Activated naive CD4-positive, alpha-beta T cell treated with anti-CD3 and anti-CD28 coated beads, Interleukin-2, amount 50 U/mL, for 16 hours (primary cell): ENCODE measurements around the gene CCL16.

Experiments used
- DNase-seq: peaks from one replicate; pipeline ENCODE4 v3.0.0-alpha.2; 2020

Gene CCL16

GRCh38 chr17:35934760-35935159 lies 46.5 kb downstream of the CCL16 start:
- DNase-seq: no peak

- DNase-seq: no peak
Measured at GRCh38 chr17:35932586-35932985, 48.7 kb downstream of the CCL16 start.

- DNase-seq: no peak
Measured at GRCh38 chr17:35931794-35932425, 49.4 kb downstream of the CCL16 start.

- peak; percentile 82 for DNase-seq
Measured at GRCh38 chr17:35930211-35931065, 50.9 kb downstream of the CCL16 start, which contains the start of gene RDM1. RDM1 (minus strand) TSS chr17:35930773; CDS start chr17:35930727, 46 bp downstream.

GRCh38 chr17:35927714-35928113 lies 53.6 kb downstream of the CCL16 start:
- DNase-seq: no peak
